ENCODE data around the gene ADGRF4. TPM values are rescaled to one million over a fixed set of nuclear protein-coding genes. Genes with fewer than 3 reads are reported as not detected.
"Not testable (repeated sequence)": the region's sequence is repeated elsewhere in the genome, so short reads cannot be mapped to it uniquely, and the experiment has no call there.

ADGRF4 gene
- total RNA-seq, 1 donor from 2014 or later = not detected

DNA sequence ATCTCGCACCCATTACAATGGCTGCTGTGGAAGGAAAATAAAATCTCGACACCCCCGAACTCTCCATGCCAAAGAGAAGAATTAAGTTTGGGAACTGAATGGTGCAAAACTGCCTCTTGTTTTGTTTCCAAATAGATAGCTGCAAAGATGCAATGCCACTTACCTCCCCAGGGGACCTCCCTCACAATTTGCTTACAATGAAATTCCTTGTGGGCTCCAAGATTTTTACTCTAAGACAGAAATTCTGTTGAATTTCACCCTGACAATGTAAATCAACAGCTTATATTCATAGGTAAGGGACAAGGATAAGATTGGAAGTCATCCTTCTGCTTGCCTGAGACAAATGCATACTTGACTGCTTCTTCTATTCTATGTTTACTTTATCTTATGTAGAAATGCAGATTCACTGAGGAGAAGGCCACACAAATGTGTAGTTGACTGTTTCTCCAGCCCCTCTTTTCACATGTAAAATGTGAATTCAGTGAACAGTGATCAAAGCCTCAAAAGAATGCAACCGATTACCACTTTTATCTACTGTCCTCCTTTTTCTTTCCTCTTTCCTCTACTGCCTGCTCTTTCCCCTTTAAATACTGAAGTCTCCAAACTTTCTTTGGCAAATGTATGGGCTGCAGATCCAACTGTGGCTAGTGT lies 36.6 kb downstream of the ADGRF4 start:
- intact Hi-C loops (cut with micrococcal nuclease) = loop anchor here (1.0 kb wide), 2 partner anchors 104 to 321 kb away; no protein-coding TSS in a partner anchor

DNA sequence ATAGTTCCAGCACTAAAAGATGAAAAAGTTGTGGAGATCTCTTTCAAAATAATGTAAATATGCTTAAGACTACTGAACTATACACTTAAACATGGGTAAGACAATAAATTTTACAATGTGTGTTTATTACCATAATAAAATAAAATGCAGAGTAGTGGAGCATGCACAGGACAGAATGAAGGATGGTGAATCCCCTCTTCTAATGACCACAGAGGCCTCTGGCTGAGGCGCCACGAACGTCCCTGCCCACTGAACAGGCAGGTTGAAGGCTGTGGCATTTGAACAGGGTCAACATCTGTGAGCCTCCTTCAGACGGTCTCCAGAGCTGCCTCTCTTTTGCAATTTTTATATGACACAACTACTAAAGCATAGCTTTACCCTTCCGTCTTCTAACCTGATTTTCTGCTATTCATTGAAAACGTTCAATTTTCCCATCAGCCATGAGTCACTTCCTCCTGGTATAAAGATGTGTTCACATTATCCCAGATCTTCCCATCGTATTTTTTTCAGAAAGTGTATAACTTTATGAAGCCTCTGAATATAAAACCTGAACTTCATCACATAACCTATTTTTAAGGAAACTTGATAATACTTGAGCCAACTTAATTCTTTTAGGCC lies 37.8 kb downstream of the ADGRF4 start:
- intact Hi-C loops (cut with micrococcal nuclease) = no loop called here

- intact Hi-C loops (cut with micrococcal nuclease) = no loop called here
Measured at GRCh38 chr6:47737406-47737805, 39.0 kb downstream of the ADGRF4 start.

GRCh38 chr6:47740714-47741113 lies 42.3 kb downstream of the ADGRF4 start:
- intact Hi-C loops (cut with micrococcal nuclease) = no loop called here

DNA sequence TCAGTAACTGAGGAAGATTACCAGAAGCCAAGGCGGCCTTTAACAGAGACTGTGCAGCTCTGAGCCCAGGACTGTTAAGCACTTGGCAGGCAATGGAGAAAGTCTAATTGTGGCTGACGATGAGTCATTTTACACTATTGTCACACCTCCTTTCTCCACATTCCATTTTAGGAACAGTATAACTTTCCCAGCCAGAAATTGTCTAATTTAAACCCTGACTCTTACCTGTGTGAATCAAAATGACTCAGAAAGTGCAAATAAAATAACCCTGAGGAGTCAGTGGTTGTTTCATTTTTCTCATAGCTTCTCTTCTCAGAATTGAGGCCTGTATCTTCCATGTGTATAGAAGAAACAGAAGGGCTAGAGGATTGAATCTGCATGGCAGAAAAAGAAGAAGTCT lies 43.4 kb downstream of the ADGRF4 start:
- intact Hi-C loops (cut with micrococcal nuclease) = no loop called here

DNA sequence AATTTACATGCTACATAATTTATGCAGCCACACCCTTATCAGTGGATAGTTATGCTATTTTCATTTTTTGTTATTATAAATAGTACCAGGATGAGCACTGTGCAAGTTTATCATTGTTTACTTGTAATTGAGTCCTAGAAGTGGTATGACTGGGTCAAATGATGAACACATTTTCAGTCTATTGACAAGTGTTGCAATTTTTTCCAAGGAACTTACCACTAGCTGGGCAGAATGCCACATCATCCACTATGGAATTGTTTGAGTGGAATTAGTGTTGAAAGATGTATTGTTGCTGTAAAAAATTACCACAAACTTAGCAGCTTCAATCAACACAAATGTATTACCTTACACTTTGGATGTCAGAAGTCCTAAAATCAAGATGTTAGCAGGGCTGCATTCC lies 45.4 kb downstream of the ADGRF4 start:
- intact Hi-C loops (cut with micrococcal nuclease) = no loop called here

- intact Hi-C loops (cut with micrococcal nuclease) = not testable (repeated sequence)
Measured at GRCh38 chr6:47745269-47745668, 46.9 kb downstream of the ADGRF4 start.

DNA sequence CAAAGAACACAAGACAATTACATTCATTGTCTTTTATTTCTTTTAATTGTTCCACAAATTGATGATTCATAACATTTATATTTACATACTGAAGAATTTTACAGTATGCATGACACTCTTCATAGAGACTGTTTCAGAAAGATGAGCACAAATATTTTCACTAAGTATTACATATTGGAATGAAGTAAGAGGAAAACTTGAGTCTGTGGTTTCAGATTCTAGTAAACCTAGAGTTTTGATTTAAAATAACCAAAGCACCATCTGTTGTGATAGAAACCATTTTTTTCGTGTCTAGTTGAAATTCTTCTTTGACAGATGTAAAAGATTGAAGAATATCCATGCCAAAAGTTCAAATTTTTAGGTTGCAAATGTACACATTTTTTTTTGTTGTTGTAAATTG lies 51.4 kb downstream of the ADGRF4 start:
- intact Hi-C loops (cut with micrococcal nuclease) = no loop called here

DNA sequence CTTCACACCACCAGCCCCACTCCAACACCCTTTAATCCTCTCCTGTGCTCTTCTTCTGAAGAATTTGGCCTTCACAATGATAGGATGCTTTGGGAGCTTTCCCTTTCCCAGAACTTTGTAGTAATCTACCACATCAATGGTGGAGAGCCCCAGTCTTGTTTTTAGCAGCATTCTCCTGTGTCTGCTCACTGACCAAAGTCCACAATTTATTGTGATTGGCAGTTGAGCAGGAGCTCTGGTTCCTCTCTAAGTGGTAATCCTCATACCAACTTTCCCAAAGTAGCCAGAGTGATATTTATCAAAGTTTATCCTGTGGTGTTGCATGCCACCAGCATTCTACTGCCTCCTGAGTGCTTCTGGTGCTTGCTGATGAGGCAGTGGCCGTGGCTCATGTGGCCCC lies 54.4 kb downstream of the ADGRF4 start:
- intact Hi-C loops (cut with micrococcal nuclease) = no loop called here

DNA sequence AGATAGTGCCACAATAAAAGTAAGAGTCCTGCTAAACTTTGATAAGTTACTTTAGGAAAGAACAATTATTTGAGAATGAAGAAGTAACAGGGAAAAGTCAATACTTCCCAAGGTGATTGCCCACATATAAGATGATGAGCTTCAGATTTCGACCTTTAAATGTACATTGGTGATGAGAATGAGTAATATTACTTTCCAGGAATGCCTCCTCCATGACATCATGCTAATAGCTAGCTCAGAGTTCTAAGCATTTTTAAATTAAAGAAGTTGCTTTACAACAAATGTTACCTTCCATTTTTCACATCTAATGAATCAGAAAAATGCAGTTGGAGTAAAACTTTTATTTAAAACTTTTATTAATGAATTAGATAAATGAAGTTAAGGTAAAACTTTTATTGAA lies 61.0 kb downstream of the ADGRF4 start:
- intact Hi-C loops (cut with micrococcal nuclease) = no loop called here

GRCh38 chr6:47762502-47762901 lies 64.1 kb downstream of the ADGRF4 start:
- intact Hi-C loops (cut with micrococcal nuclease) = no loop called here

DNA sequence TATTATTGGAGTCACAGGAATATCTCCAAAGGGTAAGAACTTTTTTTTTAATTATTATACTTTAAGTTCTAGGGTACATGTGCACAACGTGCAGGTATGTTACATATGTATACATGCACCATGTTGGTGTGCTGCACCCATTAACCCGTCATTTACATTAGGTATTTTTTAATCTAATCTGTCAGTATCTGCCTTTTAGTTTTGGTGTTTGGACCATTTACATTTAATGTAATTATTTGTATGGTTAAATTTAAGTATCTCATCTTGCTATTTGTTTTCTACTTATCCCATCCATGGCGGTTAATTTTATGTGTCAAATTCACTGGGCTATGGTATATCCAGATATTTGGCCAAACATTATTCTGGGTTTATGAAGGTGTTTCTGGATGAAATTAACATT lies 68.1 kb downstream of the ADGRF4 start:
- intact Hi-C loops (cut with micrococcal nuclease) = no loop called here

GRCh38 chr6:47767102-47767501 lies 68.7 kb downstream of the ADGRF4 start:
- intact Hi-C loops (cut with micrococcal nuclease) = no loop called here

- intact Hi-C loops (cut with micrococcal nuclease) = no loop called here
Measured at GRCh38 chr6:47769982-47770381, 71.6 kb downstream of the ADGRF4 start.

Other genes with a start within 250 kb of the ADGRF4 start
- 30.8 TPM in 2 replicates for gene CD2AP, start 220.8 kb upstream of the ADGRF4 start, total RNA-seq
- gene OPN5, start 83.5 kb downstream of the ADGRF4 start, total RNA-seq = not detected in 2 replicates